Right hindlimb (tissue), 1 donor: ENCODE results near the gene RAPGEF3.
A peak's percentile ranks its signal among the peaks of the same experiment; 100 is the strongest.

Experiments used
- DNase-seq: peaks from one replicate; pipeline ENCODE4 v3.0.0-alpha.2; 2018

The RAPGEF3 gene

GRCh38 chr12:47776471-47777143 lies 17.9 kb upstream of the RAPGEF3 start:
- no peak for DNase-seq

- DNase-seq: no peak
These were observed 16.6 kb upstream of the RAPGEF3 start for GRCh38 chr12:47775100-47775911.

- no peak for DNase-seq
These were observed 16.0 kb upstream of the RAPGEF3 start for GRCh38 chr12:47774663-47775062.

- no peak for DNase-seq
These were observed 15.3 kb upstream of the RAPGEF3 start for GRCh38 chr12:47773858-47774580.

GRCh38 chr12:47773062-47773857 lies 14.6 kb upstream of the RAPGEF3 start, which contains the start of gene SLC48A1:
TSS of gene SLC48A1 (plus strand) at chr12:47773238. CDS start at chr12:47773305, 67 bp downstream.
- DNase-seq: peak; percentile 79

GRCh38 chr12:47772738-47773061 lies 14.0 kb upstream of the RAPGEF3 start:
- no peak for DNase-seq

GRCh38 chr12:47772094-47772660 lies 13.5 kb upstream of the RAPGEF3 start:
- DNase-seq: no peak

GRCh38 chr12:47771304-47771703 lies 12.6 kb upstream of the RAPGEF3 start:
- no peak for DNase-seq

- no peak for DNase-seq
These were observed 11.5 kb upstream of the RAPGEF3 start for GRCh38 chr12:47770086-47770726.

- no peak for DNase-seq
These were observed 10.8 kb upstream of the RAPGEF3 start for GRCh38 chr12:47769234-47770085.

GRCh38 chr12:47768323-47768811 lies 9.7 kb upstream of the RAPGEF3 start:
- no peak for DNase-seq

- no peak for DNase-seq
These were observed 8.6 kb upstream of the RAPGEF3 start for GRCh38 chr12:47767216-47767724.

GRCh38 chr12:47766502-47767215 lies 8.0 kb upstream of the RAPGEF3 start:
- no peak for DNase-seq

GRCh38 chr12:47763481-47764346 lies 5.0 kb upstream of the RAPGEF3 start:
- DNase-seq: no peak

- no peak for DNase-seq
These were observed 4.3 kb upstream of the RAPGEF3 start for GRCh38 chr12:47762850-47763465.

GRCh38 chr12:47758584-47758833 lies 171 bp downstream of the RAPGEF3 start:
- DNase-seq: no peak

GRCh38 chr12:47757840-47758583 lies 668 bp downstream of the RAPGEF3 start:
- DNase-seq: no peak

GRCh38 chr12:47757364-47757839 lies 1.3 kb downstream of the RAPGEF3 start:
- DNase-seq: no peak
